HG02678 (cell line): Measurements from ENCODE around the gene KCNK3.
A peak's percentile ranks its signal among the peaks of the same experiment; 100 is the strongest.
"Not testable (repeated sequence)": the region's sequence is repeated elsewhere in the genome, so short reads cannot be mapped to it uniquely, and the experiment has no call there.

Experiments
- ATAC-seq: cut with Tn5 transposase; IDR thresholded peaks from one replicate; pipeline ENCODE4 v1.9.1; 2021; ENCODE audit warnings: mild to moderate bottlenecking, moderate library complexity; ENCODE audit not compliant: unreplicated experiment

Gene KCNK3

GRCh38 chr2:26754972-26755670, 62.6 kb downstream of the KCNK3 start:
- no peak for ATAC-seq

GRCh38 chr2:26756337-26756736, 63.8 kb downstream of the KCNK3 start:
- no peak for ATAC-seq

DNA sequence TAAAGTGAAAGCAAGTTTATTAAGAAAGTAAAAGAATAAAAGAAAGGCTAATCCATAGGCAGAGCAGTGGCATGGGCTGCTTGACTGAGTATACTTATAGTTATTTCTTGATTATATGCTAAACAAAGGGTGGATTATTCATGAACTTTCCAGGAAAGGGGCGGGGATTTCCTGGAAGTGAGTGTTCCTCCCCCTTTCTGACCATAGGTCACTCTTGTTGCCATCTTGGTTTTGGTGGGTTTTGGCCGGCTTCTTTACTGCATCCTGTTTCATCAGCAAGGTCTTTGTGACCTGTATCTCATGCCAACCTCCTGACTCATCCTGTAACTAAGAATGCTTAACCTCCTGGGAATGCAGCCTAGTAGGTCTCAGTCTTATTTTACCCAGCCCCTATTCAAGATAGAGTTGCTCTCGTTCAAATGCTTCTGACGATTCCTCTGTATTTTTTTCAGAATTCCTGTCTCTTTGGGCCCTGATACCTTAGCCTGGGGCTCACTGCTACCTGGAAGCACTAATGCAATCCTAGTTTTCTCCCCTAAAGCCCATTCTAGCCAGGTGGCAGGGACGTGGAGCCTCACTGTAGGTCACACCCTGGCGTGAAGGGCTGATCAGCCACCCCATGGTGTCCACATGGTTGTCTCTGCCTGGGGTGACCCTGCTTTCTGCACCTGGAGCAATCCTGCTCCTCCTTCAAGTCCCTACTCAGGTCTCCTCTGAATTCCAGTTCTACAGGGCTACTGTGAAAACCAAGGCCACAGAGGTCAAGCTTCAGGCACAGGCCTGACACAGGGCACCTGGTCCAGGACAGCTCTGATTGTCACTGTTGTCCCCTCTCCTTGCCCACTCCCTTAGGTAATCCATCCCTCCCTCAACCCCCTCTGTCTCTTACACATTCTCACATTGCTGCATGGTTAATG, 65.6 kb downstream of the KCNK3 start:
- no peak for ATAC-seq

DNA sequence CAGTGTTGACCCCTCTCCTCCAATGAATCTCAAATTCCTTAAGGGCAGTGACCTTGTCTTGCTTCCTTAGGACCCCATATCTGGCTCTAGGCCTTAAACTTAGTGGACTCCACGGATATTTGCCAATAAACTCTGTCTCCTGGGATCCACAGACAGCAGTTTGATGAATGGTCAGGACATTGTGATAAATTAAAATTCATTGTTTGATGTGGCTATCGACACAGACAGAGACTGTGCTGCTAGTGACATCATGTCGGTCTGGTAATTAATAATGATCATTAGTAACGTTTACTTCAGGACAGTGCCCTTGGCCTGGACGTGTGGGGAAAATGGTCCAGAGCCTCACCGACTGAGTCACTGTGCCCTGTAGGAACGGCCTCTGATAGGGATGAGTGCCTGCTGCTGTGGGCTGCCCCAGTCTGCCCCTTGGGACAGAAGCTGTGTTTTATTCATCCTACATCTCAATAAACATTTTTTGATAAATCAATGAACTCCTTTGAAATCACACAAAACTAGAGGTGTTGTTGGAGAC, 66.3 kb downstream of the KCNK3 start:
- ATAC-seq, result no peak

DNA sequence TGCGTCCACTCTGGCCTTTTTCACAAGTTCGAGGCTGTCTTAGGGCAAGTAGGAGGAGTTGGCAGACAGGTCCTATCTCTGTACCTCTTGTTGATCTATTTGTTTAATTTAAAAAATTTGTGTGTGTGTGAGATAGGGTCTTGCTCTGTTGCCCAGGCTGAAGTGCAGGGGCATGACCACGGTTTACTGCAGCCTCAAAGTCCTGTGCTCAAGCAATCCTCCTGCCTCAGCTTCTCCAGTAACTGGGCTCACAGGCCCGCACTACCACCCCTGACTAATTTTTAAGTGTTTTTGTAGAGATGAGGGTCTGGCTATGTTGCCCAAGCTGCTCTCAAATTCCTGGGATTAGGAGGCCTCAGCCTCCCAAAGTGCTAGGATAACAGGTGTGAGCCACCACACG, 67.3 kb downstream of the KCNK3 start:
- ATAC-seq, result no peak

DNA sequence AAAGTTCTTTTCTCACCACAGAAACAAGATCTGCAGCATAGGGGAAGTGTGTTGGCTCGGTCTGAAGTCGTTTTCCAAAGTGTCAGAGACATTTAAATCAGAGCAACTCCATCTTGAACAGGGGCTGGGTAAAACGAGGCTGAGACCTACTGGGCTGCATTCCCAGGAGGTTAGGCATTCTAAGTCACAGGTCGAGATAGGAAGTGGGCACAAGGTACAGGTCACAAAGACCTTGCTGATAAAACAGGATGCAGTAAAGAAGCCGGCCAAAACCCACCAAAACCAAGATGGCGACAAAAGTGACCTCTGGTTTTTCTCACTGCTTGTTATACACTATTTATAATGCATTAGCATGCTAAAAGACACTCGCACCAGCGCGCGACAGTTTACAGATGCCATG, 68.5 kb downstream of the KCNK3 start:
- ATAC-seq, result not testable (repeated sequence)

GRCh38 chr2:26763019-26763418, 70.5 kb downstream of the KCNK3 start:
- ATAC-seq, result no peak

DNA sequence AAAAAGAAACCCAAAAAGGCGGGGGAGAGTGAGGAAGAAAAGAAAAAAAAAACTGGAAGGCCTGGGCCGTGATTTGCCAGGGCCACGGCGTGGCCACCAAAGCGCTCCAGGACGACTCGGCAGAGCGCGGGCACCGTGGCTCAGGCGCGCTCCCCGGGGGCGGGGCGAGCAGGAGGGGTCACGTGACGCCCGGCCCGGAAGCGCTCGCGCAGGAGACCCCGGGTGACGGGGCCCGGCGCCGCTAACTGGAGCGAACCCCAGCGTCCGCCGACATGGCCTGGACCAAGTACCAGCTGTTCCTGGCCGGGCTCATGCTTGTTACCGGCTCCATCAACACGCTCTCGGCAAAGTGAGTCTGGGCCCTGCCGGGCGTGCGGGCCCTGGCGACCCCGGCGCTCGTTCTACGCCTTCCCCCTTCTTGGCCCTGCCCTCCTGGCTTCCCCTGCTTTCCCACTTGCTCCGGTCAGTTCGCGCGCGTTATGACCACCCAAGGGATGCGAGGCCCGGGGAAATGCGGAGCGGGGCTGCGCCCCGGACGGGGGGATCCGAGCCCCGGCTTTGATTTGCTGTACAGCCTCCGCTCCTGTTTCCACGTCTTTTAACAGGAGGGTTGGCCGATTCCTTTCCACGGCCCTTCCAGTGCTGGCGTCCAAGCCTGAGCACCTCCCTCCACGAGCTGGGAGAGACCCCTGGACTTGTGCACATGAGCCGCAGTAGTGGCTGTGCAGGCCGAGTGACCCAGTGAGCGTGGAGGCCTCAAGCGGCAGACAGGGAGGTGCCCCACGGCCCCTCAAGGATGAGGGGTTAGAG, 71.8 kb downstream of the KCNK3 start, which contains the start of gene SLC35F6:
TSS of gene SLC35F6 (plus strand) at position 207 of the 810 bp plus-strand sequence. CDS start at position 273, 66 bp downstream.
- peak; percentile 90 for ATAC-seq

DNA sequence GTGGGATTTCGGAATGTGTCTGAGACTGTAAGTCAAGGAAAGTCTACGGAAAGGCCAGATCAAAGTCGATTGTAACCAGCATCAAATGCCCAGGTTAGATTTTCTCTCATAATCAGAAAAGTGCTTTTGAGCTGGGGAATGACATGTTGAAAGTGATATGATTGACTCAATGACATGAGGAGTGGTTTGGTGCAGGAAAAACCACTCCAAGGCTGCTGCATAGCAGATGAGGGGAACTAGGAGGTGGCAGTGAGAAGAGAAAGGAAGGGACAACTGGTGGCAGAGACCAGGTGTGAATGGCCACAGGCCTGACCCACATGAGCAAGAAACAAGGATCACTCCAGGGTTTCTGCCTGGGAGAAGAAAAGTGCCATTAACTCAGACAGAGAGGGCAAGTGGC, 72.4 kb downstream of the KCNK3 start:
- ATAC-seq, result no peak

- ATAC-seq, result no peak
Measured at GRCh38 chr2:26765475-26766200, 73.1 kb downstream of the KCNK3 start.

DNA sequence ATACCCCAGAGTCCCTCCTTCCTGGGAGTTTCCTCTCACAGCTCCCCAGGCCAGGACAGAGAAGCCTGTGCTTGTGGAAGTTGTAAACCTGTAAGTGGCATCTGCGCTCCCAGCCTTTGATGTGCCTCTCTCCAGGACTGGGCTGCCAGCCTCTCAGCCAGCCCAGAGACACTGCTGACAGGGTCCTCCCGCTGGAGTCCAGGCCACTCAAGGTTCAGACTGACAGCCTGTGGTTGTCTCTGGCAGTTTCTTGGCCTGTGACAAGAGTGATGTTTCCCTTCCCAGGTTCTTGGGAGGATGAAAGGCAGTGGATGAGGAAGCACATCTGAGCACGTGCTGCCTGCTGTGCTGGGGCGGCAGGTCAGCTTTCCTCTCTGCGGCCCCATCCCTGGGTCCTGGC, 74.6 kb downstream of the KCNK3 start:
- no peak for ATAC-seq

- no peak for ATAC-seq
Measured at GRCh38 chr2:26767894-26768487, 75.5 kb downstream of the KCNK3 start.

- ATAC-seq, result no peak
Measured at GRCh38 chr2:26768759-26769088, 76.2 kb downstream of the KCNK3 start.

DNA sequence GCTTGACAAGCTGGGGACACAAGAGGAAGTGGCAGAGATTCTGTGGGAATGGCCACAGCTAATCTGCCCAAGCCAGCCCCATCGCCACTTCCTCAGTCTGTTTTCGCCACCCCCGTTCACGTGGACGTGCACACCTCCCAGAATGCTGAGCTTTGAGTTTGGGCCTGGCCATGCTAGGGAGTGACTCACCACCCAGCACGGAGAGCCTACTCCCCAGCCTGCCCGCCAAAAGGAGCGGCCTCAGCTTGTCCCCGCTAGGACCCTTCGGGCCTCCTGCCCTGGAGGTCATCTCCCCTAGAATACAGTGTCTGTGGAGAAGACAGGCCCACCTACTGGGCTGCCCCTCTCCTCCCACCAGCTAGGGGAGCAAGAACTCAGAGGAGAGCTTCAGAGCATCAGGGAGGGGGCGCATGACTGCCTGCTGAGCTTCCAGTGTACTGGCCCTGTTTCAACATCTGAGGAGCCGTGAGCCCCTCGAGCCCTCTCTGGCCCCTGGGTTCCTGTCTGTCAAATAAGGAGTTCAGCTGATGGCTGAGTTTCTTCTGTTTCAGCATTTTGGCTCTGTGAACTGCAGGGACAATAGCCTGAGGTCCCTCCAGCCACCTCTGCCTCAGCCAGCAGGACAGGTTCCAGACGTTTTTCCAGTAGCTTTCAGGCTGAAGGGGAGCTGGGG, 76.7 kb downstream of the KCNK3 start:
- no peak for ATAC-seq

- no peak for ATAC-seq
Measured at GRCh38 chr2:26770986-26771586, 78.6 kb downstream of the KCNK3 start.

DNA sequence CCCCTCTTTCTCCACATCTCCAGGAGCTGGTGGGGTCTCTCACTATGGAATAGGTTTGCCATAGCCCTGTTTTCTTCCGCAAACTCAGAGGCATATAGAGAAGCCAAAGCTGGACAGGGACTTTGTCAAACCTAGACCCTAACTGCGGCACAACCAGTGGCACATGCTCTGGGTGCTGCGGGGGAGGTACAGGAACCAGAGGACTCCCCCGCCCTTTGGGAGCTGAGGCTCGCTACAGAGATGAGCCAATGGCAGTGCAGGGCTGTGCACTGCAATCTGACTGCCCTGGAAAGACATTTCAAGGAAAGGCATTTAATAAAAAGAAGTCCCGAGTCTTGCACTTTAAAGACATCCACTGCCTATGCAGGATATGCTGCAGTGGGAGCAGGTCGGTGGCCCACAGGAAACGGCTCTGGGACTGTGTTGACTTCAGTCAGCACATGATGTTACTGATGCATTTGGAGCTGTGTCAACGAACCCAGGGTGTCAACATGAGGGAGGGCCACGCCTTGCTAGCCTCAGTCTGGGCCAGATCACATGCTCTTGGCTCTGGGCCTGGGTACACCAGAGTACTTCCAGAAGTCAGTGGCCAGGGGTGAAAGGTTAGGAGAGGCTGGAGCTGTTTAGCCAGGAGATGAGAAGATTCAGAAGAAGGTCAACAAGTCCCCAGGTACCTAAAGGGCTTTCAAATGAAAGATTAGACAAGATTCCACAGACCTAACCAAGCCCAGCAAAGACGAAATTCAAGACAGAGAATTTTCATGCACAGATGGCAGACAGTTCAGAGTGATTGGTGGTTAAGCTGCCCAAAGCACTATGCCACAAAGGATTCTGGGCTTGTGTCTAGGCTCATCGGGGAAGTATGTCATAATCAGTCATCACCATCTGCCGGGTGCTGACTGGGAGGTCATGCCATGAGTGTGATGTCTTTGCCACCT, 79.8 kb downstream of the KCNK3 start:
- no peak for ATAC-seq

GRCh38 chr2:26776195-26776800, 83.8 kb downstream of the KCNK3 start:
- ATAC-seq, result no peak

DNA sequence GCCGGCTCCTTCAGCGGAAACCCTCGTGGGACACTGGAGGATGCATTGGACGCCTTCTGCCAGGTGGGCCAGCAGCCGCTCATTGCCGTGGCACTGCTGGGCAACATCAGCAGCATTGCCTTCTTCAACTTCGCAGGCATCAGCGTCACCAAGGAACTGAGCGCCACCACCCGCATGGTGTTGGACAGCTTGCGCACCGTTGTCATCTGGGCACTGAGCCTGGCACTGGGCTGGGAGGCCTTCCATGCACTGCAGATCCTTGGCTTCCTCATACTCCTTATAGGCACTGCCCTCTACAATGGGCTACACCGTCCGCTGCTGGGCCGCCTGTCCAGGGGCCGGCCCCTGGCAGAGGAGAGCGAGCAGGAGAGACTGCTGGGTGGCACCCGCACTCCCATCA, 85.6 kb downstream of the KCNK3 start:
- ATAC-seq, result no peak
